IPS DF 4.7 (cell line): ENCODE data around the gene EVX2.

ENCODE experiments used
- DNase-seq: peaks from one replicate; pipeline ENCODE4 v3.0.0-alpha.2; 2013; ENCODE audit warnings: low spot score; ENCODE audit errors: extremely low read depth

Gene EVX2

GRCh38 chr2:176122052-176122682, 38.4 kb upstream of the EVX2 start:
- DNase-seq = no peak

- DNase-seq = no peak
Measured at GRCh38 chr2:176121190-176122051, 37.7 kb upstream of the EVX2 start.

- no peak for DNase-seq
Measured at GRCh38 chr2:176120364-176121189, 36.8 kb upstream of the EVX2 start.

- DNase-seq = no peak
Measured at GRCh38 chr2:176118601-176119339, 35.0 kb upstream of the EVX2 start.

- no peak for DNase-seq
Measured at GRCh38 chr2:176117823-176118371, 34.1 kb upstream of the EVX2 start.

GRCh38 chr2:176117162-176117822, 33.5 kb upstream of the EVX2 start:
- no peak for DNase-seq

- DNase-seq = no peak
Measured at GRCh38 chr2:176115883-176116813, 32.4 kb upstream of the EVX2 start, which contains the start of gene HOXD10. HOXD10 (plus strand) TSS chr2:176116778; CDS start chr2:176116834, 56 bp downstream.

GRCh38 chr2:176114930-176115625, 31.3 kb upstream of the EVX2 start:
- no peak for DNase-seq

- no peak for DNase-seq
Measured at GRCh38 chr2:176114120-176114929, 30.6 kb upstream of the EVX2 start.

GRCh38 chr2:176112375-176113302, 28.9 kb upstream of the EVX2 start:
- no peak for DNase-seq

GRCh38 chr2:176111846-176112374, 28.1 kb upstream of the EVX2 start:
- DNase-seq = no peak

- no peak for DNase-seq
Measured at GRCh38 chr2:176111309-176111663, 27.5 kb upstream of the EVX2 start.

GRCh38 chr2:176110415-176111308, 26.9 kb upstream of the EVX2 start:
- DNase-seq = no peak

GRCh38 chr2:176109946-176110345, 26.2 kb upstream of the EVX2 start:
- no peak for DNase-seq

GRCh38 chr2:176109192-176109901, 25.6 kb upstream of the EVX2 start:
- DNase-seq = no peak
